ENCODE data around the gene ANKRD31. TPM values are rescaled to one million over a fixed set of nuclear protein-coding genes. Genes with fewer than 3 reads are reported as not detected.
"Not testable (repeated sequence)": the region's sequence is repeated elsewhere in the genome, so short reads cannot be mapped to it uniquely, and the experiment has no call there.

ANKRD31 gene
- polyA plus RNA-seq, 3 donors = 0.08 to 0.12 TPM; not detected in 1

DNA sequence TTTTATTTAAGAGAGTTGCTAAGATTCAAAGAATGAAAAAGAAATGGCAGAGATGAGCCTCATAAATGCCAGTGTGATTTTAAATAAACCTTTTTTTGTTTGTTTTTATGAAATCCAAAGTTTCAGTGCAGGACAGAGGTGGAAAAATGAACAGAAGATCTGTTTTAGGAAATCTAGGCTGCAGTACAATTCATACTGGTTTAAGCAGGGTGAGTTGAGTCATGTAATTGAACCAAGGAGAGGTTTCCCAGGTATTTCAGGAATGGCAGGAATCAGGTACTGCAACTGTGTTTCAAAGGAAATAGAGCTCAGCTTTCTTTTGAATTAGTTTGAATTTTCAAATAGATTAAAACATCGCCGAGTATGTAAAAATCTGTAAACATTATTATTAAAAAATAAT is 3.0 kb upstream of the ANKRD31 start:
- WGBS, 3 donors = 78 to 94% (median 91%) methylated on average over 2 of the region's 2 CpGs
- H3K27ac ChIP-seq (ENCODE audit: low read depth, low read length) = no peak overlapping the region

DNA sequence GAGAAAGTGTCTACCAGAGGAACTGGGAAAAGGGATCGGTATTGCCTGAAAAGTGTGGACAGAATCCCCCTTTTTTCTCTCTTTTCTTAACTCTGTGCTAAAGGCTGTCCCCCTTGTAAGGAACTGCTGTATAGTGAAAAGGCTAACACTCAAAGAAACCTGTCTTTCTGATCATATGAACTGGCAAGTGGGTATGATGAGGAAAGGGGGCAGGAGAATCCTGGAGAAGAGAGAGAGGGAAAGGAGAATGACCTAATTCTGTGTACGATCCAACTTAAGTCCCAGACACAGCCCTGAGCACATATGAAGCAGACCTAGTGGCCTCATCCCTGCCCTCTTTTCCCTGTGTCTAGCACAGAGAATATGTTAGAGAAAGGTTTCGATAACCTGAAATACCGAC is 967 bp downstream of the ANKRD31 start:
- H3K27ac ChIP-seq (ENCODE audit: low read depth, low read length) = no peak overlapping the region
- WGBS, 3 donors = 89 to 93% (median 91%) methylated on average over 4 of the region's 4 CpGs

DNA sequence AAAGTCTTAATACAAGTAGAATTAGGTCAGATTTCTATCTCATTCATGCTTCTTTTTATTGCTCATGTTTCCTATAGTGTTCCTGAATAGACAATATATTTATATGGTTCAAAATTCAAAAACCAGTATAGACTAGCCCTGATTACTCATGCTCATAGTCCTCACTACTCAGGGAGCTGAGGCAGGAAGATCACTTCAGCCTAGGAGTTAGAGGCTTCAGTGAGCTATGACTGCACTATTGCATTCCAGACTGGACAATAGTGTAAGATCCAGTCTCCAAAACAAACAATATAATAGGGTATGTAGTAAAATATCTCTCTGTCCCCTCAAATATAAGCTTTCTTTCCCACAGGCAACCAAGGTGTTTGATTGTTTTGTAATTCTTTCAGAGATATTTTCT is 2.4 kb downstream of the ANKRD31 start:
- H3K27ac ChIP-seq (ENCODE audit: low read depth, low read length) = no peak overlapping the region

DNA sequence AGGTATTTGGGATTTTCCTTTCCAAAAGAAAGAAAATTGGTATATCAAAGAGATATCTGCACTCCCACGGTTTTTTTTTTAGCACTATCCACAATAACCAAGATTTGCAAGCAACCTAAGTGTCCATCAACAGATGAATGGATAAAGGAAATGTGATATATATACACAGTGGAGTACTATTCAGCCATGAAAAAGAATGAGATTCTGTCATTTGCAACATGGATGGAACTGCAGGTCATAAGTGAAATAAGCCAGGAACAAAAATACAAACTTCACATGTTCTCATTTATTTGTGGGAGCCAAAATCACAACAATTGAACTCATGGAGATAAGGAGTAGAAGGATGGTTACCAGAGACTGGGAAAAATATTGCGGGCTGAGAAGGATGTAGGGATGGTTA is 9.8 kb downstream of the ANKRD31 start:
- H3K27ac ChIP-seq (ENCODE audit: low read depth, low read length) = no peak overlapping the region
- WGBS, 3 donors = 80 to 87% (median 80%) methylated on average over 2 of the region's 2 CpGs

DNA sequence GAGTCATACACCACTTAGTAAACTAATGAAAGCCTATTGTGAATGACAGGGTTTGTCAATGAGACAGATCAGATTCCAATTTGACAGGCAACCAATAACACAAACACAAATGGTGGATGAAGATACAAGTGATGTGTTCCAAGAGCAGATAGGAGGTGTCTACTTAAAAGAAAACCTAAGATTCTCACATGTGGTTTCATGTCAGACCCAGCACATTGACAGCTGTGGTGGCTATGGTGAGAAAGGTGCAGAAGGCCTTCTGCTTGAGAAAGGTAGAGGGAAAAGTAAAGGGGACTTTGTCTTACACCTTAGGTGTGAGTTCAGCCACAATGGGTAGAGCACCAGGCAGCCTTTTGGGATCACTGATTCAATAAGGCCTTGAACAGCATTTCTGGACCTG is 11.2 kb downstream of the ANKRD31 start:
- no peak overlapping the region for H3K27ac ChIP-seq (ENCODE audit: low read depth, low read length)

GRCh38 chr5:75220787-75221186 is 15.9 kb downstream of the ANKRD31 start:
- WGBS, 3 donors = 74 to 80% (median 80%) methylated on average over 2 of the region's 2 CpGs
- H3K27ac ChIP-seq (ENCODE audit: low read depth, low read length) = not testable (repeated sequence)

DNA sequence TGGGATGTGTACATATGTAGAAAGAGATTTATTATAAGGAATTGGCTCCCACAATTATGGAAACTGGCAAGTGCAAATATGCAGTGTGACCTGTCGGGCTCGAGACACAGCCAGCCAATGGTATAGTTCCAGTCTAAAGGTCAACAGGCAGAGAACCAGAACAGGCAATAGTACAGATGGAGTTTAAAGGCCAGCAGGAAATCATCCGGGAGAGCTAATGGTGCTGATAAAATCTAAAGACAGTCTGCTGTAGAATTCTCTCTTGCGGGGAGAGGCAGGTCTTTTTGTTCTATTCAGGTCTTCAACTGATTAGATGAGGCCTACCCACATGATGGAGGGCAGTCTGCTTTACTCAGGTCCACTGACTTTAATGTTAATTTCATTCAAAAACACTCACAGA is 21.8 kb downstream of the ANKRD31 start:
- WGBS, 3 donors = 73 to 85% (median 83%) methylated on average over 4 of the region's 4 CpGs
- H3K27ac ChIP-seq (ENCODE audit: low read depth, low read length) = no peak overlapping the region

GRCh38 chr5:75214409-75214808 is 22.3 kb downstream of the ANKRD31 start:
- 83 to 88% (median 84%) methylated on average over 2 of the region's 2 CpGs for WGBS, 3 donors
- no peak overlapping the region for H3K27ac ChIP-seq (ENCODE audit: low read depth, low read length)

DNA sequence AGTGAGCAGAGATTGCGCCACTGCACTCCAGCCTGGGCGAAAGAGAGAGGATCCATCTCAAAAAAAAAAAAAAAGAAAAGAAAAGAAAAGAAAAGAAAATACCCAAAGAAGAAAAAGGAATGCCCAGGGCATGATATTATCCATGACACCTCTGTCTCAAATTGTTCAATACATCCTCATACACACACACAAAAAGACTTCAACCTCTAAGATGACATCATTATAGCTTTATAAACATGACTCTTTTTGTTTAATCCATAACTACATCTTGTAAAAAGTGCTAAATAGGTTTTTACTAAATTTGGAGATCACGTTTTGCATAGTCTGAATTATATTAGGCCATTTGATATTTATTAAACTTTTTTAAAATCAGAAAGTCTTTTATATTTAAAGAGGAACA is 33.1 kb downstream of the ANKRD31 start:
- no peak overlapping the region for H3K27ac ChIP-seq (ENCODE audit: low read depth, low read length)
- WGBS, 3 donors = 80 to 96% (median 94%) methylated on average over 3 of the region's 3 CpGs

- WGBS, 3 donors = 57 to 92% (median 79%) methylated on average over 1 of the region's 1 CpG
- no peak overlapping the region for H3K27ac ChIP-seq (ENCODE audit: low read depth, low read length)
These were observed 33.7 kb downstream of the ANKRD31 start for GRCh38 chr5:75202935-75203334.

DNA sequence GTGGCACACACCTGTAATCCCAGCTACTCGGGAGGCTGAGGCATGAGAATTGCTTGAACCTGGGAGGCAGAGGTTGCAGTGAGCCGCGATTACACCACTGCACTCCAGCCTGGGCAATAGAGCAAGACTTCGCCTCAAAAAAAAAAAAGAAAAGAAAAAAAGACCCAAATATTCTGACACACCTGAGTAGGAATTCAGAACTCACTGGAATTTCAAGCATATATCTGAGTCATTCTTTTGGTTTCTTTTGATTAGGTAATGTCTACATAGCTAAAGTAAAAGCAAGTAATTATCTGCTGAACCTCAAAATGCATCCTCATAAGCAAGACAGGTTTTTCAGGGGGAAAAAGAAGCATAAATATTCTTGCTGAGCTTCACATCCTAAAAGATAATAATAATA is 35.9 kb downstream of the ANKRD31 start:
- no peak overlapping the region for H3K27ac ChIP-seq (ENCODE audit: low read depth, low read length)
- 95 to 99% (median 97%) methylated on average over 4 of the region's 4 CpGs for whole genome bisulfite sequencing, 3 donors

- WGBS, 3 donors = 91 to 100% (median 92%) methylated on average over 1 of the region's 1 CpG
- H3K27ac ChIP-seq (ENCODE audit: low read depth, low read length) = no peak overlapping the region
These were observed 36.7 kb downstream of the ANKRD31 start for GRCh38 chr5:75199946-75200345.

DNA sequence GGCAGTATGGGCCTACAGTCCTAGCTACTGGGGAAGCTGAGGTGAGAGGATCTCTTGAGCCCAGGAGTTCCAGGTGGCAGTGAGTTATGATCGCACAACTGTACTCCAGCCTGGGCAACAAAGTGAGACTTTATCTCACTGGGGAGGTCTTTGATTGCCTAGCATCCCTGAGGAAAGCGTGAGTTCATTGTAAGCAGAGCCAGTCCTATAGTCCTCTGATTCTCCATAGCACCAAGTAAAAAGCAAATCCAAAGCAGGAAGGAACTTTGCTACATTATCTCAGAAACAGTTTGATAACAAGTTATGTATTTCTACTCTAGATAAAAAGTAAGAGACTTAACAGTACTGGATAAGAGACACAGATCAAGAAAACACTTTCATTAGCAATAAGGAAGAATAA is 37.6 kb downstream of the ANKRD31 start:
- H3K27ac ChIP-seq (ENCODE audit: low read depth, low read length) = no peak overlapping the region
- 89 to 92% (median 91%) methylated on average over 2 of the region's 2 CpGs for WGBS, 3 donors

- H3K27ac ChIP-seq (ENCODE audit: low read depth, low read length) = no peak overlapping the region
- WGBS, 3 donors = 88 to 96% (median 88%) methylated on average over 5 of the region's 5 CpGs
These were observed 38.9 kb downstream of the ANKRD31 start for GRCh38 chr5:75197745-75198144.

DNA sequence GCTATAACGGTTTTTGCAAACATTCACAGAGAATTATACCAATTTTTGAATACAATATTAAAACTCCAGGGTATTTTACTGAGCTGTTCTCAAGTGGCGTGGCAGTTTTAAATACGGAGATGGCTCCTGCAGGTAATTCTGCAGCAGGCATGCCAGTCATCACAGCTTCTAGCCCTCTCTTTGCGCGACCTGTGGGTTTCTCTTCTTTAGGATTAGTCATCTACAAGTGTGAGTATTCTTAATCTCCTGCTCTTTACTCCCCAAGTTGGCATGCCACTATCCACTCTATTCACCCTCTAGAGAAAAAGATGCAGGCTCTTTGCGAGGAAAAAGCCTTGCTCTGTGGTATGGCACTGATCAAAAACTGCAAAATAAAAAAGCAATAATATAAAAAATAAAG is 43.9 kb downstream of the ANKRD31 start:
- H3K27ac ChIP-seq (ENCODE audit: low read depth, low read length) = no peak overlapping the region
- 80 to 88% (median 85%) methylated on average over 6 of the region's 6 CpGs for WGBS, 3 donors

DNA sequence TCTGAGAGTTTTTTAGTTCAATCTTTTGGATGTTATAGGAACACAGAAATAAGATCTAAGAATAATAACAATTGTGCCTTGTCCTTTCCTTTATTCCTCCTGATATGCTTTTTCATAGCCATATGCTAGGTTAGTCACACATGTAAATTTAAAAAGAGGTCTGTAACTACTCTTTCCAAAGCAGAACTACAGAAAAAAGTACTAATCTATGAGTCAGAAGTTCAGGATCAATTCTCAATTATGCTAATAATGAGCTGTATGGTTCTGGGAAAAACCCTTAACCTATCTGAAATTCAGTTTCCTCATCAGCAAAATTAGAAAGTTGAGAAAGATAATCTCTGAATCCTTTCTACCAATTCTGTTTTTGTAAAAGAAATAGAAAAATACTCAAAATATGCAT is 44.4 kb downstream of the ANKRD31 start:
- no peak overlapping the region for H3K27ac ChIP-seq (ENCODE audit: low read depth, low read length)

DNA sequence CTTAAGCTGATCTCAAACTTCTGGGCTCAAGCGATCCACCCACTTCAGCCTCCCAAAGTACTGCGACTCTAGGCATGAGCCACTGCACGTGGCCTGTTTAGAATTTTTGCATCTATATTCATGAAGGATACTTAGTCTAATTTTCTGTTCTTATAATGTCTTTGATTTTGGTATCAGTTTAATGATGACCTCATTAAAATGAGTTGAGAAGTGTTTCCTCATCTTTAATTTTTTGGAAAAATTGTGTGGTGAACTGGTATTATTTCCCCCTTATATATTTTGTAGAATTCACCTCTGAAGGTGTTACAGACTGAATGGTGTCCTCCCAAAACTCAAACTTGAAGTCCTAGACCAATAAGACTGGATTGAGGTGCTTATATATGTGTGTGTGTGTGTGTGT is 46.5 kb downstream of the ANKRD31 start:
- WGBS, 3 donors = 89 to 98% (median 95%) methylated on average over 3 of the region's 3 CpGs

DNA sequence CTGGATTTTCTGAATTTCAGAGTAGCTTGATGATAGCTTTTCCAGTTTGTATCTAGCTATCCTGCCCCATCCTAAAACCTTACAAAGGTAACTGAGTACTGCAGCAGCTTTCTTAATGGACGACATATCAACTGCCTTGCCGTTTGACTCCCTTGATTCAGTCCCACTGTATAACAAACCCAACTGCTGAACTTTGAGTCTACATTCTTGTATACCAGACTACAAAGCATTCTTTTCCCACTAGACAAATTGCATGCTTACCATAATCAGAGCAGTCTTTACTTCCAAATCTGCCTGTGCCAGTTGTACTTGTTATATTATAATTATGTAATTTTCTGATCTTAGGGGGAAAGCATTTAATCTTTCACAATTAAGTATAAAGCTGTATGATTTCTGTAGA is 47.3 kb downstream of the ANKRD31 start:
- 70 to 83% (median 82%) methylated on average over 2 of the region's 2 CpGs for WGBS, 3 donors
- no peak overlapping the region for H3K27ac ChIP-seq (ENCODE audit: low read depth, low read length)

More for the DNA sequence above, 46.5 kb downstream of the ANKRD31 start:
- H3K27ac ChIP-seq (ENCODE audit: low read depth, low read length) = no peak overlapping the region

- 81 to 92% (median 86%) methylated on average over 1 of the region's 1 CpG for WGBS, 3 donors
- no peak overlapping the region for H3K27ac ChIP-seq (ENCODE audit: low read depth, low read length)
These were observed 50.9 kb downstream of the ANKRD31 start for GRCh38 chr5:75185763-75186162.

- H3K27ac ChIP-seq (ENCODE audit: low read depth, low read length) = not testable (repeated sequence)
- 90 to 95% (median 93%) methylated on average over 7 of the region's 7 CpGs for WGBS, 3 donors
These were observed 60.7 kb downstream of the ANKRD31 start for GRCh38 chr5:75176009-75176408.

DNA sequence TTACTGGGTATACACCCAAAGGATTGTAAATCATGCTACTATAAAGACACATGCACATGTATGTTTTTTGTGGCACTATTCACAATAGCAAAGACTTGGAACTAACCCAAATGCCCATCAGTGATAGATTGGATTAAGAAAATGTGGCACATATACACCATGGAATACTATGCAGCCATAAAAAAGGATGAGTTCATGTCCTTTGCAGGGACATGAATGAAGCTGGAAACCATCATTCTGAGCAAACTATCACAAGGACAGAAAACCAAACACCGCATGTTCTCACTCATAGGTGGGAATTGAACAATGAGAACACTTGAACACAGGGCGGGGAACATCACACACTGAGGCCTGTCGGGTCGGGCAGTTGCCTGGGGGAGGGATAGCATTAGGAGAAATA is 61.8 kb downstream of the ANKRD31 start:
- 84 to 95% (median 95%) methylated on average over 3 to 4 of the region's 4 CpGs for WGBS, 3 donors
- not testable (repeated sequence) for H3K27ac ChIP-seq (ENCODE audit: low read depth, low read length)
